OCI-LY1 (cell line): ENCODE measurements around the gene OR2S2.
"Not testable (repeated sequence)": the region's sequence is repeated elsewhere in the genome, so short reads cannot be mapped to it uniquely, and the experiment has no call there.

Experiments used
- H2AFZ ChIP-seq: fragments of 200-600 bp; sonication (generic), shearing (Covaris generic); 2 replicates; pipeline ENCODE4 v1.6.0; 2014; ENCODE audit warnings: antibody characterized with exemption, mild to moderate bottlenecking, low read length
- H3F3A ChIP-seq: fragments of 200-600 bp; sonication (generic), shearing (Covaris generic); 2 replicates; pipeline ENCODE4 v1.6.0; 2014; ENCODE audit warnings: mild to moderate bottlenecking, antibody characterized with exemption, low read length, moderate library complexity; ENCODE audit not compliant: insufficient read depth
- H3K27ac ChIP-seq: fragments of 200-600 bp; sonication (generic); 2 replicates; pipeline ENCODE4 v1.5.1; 2014; ENCODE audit warnings: low read length, mixed run types, mild to moderate bottlenecking, low read depth; ENCODE audit not compliant: poor library complexity, severe bottlenecking
- H3K27me3 ChIP-seq: fragments of 200-600 bp; sonication (generic); 2 replicates; pipeline ENCODE4 v1.6.0; 2014; ENCODE audit warnings: antibody characterized with exemption, mild to moderate bottlenecking, low read length, moderate library complexity; ENCODE audit not compliant: insufficient read depth
- H3K36me3 ChIP-seq: fragments of 200-600 bp; sonication (generic); 2 replicates; pipeline ENCODE4 v1.6.1; 2014; ENCODE audit warnings: mild to moderate bottlenecking, antibody characterized with exemption, low read length, moderate library complexity, mixed read lengths; ENCODE audit not compliant: insufficient read depth
- H3K4me1 ChIP-seq: fragments of 200-600 bp; sonication (generic); 2 replicates; pipeline ENCODE4 v1.5.1; 2014; ENCODE audit warnings: mild to moderate bottlenecking, low read length, moderate library complexity; ENCODE audit not compliant: insufficient read depth, severe bottlenecking
- H3K4me2 ChIP-seq: fragments of 200-600 bp; sonication (generic), shearing (Covaris generic); 2 replicates; pipeline ENCODE4 v1.6.1; 2014; ENCODE audit warnings: low read length
- H3K4me3 ChIP-seq: fragments of 200-600 bp; sonication (generic); 2 replicates; pipeline ENCODE4 v1.5.1; 2014; ENCODE audit warnings: low read length, low read depth, mild to moderate bottlenecking, mixed read lengths; ENCODE audit not compliant: poor library complexity, severe bottlenecking
- H3K79me2 ChIP-seq: fragments of 200-600 bp; shearing (Covaris generic); 2 replicates; pipeline ENCODE4 v1.6.1; 2016; ENCODE audit warnings: mixed run types, low read length, mixed read lengths; ENCODE audit not compliant: insufficient read depth
- H3K9ac ChIP-seq: fragments of 200-600 bp; sonication (generic), shearing (Covaris generic); 2 replicates; pipeline ENCODE4 v1.6.1; 2014; ENCODE audit warnings: mild to moderate bottlenecking, low read length, mixed read lengths
- H3K9me2 ChIP-seq: fragments of 200-600 bp; sonication (generic), shearing (Covaris generic); 2 replicates; pipeline ENCODE4 v1.6.1; 2014; ENCODE audit warnings: low read depth, mild to moderate bottlenecking, low read length, mixed read lengths
- H3K9me3 ChIP-seq: fragments of 200-600 bp; shearing (Covaris generic); 2 replicates; pipeline ENCODE4 v1.6.1; 2014; ENCODE audit warnings: low read length, mixed read lengths
- H4K20me1 ChIP-seq: fragments of 200-600 bp; sonication (generic), shearing (Covaris generic); 2 replicates; pipeline ENCODE4 v1.6.0; 2016; ENCODE audit warnings: mild to moderate bottlenecking, low read length; ENCODE audit not compliant: insufficient read depth
- EZH2 ChIP-seq: fragments of 200-600 bp; sonication (generic), shearing (Covaris generic); IDR thresholded peaks from 2 replicates; pipeline ENCODE4 v1.8.0; 2017; ENCODE audit warnings: borderline replicate concordance, mixed run types, mild to moderate bottlenecking, antibody characterized with exemption, low read length, moderate library complexity, mixed read lengths
- TF ChIP-seq, protein P1 (sequence below): fragments of 200-600 bp; sonication (generic), shearing (Covaris generic); IDR thresholded peaks from 2 replicates; pipeline ENCODE4 v1.5.1; 2017; ENCODE audit warnings: mild to moderate bottlenecking, antibody characterized with exemption, low read length, moderate library complexity, mixed read lengths

OR2S2 gene

DNA sequence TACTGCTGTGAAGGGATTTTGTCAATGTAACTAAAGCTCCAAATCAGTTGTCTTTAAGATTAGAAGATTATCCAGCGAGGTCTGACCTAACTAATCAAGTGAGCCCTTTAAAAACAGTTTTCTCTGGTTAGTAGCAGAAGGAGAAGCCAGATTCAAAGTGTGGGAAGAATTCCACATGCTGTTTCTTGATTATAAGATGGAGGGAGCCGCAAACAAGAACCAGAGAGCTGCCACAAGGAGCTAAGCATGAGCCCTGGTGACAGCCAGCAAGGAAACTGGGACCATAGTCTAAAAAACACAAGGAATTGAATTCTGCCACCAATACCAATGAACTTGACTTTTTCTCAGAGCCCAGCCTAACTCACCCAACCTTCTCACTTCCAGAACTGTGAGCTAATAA lies 37.0 kb upstream of the OR2S2 start:
- H3K9me3 ChIP-seq: peaks cover 5% of the 10 kb centered on the region; the same call in 1 of the 2 replicates
- H3K9ac ChIP-seq: no peak overlapping the region
- H4K20me1 ChIP-seq: no peaks in the 10 kb centered on the region
- no peaks in the 10 kb centered on the region for H3K27me3 ChIP-seq
- no peak overlapping the region for H2AFZ ChIP-seq
- no peak overlapping the region for H3K4me2 ChIP-seq
- no peaks in the 10 kb centered on the region for H3F3A ChIP-seq
- H3K4me3 ChIP-seq: no peak overlapping the region
- H3K9me2 ChIP-seq: no peaks in the 10 kb centered on the region
- H3K36me3 ChIP-seq: no peaks in the 10 kb centered on the region
- no peak overlapping the region for H3K27ac ChIP-seq
- no peaks in the 10 kb centered on the region for H3K4me1 ChIP-seq
- H3K79me2 ChIP-seq: no peaks in the 10 kb centered on the region
- TF ChIP-seq, protein P1, sequence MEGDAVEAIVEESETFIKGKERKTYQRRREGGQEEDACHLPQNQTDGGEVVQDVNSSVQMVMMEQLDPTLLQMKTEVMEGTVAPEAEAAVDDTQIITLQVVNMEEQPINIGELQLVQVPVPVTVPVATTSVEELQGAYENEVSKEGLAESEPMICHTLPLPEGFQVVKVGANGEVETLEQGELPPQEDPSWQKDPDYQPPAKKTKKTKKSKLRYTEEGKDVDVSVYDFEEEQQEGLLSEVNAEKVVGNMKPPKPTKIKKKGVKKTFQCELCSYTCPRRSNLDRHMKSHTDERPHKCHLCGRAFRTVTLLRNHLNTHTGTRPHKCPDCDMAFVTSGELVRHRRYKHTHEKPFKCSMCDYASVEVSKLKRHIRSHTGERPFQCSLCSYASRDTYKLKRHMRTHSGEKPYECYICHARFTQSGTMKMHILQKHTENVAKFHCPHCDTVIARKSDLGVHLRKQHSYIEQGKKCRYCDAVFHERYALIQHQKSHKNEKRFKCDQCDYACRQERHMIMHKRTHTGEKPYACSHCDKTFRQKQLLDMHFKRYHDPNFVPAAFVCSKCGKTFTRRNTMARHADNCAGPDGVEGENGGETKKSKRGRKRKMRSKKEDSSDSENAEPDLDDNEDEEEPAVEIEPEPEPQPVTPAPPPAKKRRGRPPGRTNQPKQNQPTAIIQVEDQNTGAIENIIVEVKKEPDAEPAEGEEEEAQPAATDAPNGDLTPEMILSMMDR: no peak
- TF ChIP-seq EZH2: no peak

DNA sequence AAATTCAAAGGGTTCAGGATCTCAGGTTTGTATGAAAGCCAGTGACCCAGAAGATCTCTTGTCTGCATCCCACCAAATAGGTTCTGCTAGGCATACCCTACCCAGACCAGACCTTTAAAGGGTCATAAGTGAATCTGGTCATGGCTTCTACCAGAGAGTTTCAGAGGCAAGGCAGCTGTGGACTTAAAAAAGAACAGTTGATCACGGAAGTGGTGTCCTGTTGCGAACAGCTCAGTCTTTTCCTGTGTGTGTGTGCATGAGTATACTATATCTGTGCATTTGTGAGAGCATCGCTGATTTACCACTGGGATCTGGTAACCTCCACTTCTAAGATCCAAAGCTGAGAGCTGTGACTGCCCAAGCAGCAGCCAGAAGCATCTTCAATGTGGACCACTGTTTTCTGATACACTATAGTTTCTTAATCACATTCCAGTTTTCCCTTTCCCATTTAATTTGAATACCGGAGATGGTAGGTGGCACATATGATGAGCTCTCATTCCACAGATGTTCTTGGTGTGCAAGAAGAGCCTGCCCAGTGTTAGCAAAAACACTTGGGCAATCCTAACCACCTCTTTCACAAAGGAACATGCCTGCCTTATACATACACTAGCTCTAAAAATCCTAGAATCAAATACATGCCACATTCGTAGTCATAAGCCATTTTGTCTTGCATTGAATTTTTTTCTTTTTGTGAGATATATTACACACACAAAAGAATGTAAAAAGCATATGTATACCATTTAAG lies 36.2 kb upstream of the OR2S2 start:
- Histone ChIP-seq H3K27ac (no peak overlapping the region), H3K9ac (no peak overlapping the region), H3K9me3 (peaks cover 5% of the 10 kb centered on the region; the same call in 1 of the 2 replicates), H3K4me1 (no peaks in the 10 kb centered on the region), H3K27me3 (no peaks in the 10 kb centered on the region), H3K4me3 (no peak overlapping the region), H3K4me2 (no peak overlapping the region), H2AFZ (no peak overlapping the region), H3K79me2 (no peaks in the 10 kb centered on the region), H3K9me2 (no peaks in the 10 kb centered on the region), H3K36me3 (no peaks in the 10 kb centered on the region), H4K20me1 (no peaks in the 10 kb centered on the region), H3F3A (no peaks in the 10 kb centered on the region)
- TF ChIP-seq, protein P1: no peak
- no peak for TF ChIP-seq EZH2

DNA sequence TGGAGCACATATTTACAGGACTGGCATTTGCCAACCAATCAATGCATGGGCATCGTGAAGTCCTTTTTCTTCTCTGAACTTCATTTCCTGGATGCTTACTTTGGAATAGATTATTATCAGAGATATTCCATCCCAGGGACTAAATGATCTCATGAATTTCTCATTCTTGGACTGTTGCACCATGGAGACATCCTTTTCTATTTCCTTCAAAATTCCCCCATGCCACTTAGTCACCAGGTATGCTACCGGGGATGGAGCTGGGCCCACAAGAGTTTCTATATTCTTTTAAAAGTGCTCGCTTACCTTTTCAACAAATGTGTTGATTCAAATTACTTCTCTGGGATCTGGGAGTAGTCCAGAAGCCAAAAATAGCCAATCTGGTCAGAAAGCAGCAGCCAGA lies 35.2 kb upstream of the OR2S2 start:
- H3K4me2 ChIP-seq, H3K79me2 ChIP-seq, H3K27me3 ChIP-seq, H3K4me1 ChIP-seq, H3K4me3 ChIP-seq, H3K9me2 ChIP-seq, H3K9ac ChIP-seq, H3K9me3 ChIP-seq, H3F3A ChIP-seq, H3K27ac ChIP-seq, H2AFZ ChIP-seq, H3K36me3 ChIP-seq, H4K20me1 ChIP-seq: not testable (repeated sequence)

DNA sequence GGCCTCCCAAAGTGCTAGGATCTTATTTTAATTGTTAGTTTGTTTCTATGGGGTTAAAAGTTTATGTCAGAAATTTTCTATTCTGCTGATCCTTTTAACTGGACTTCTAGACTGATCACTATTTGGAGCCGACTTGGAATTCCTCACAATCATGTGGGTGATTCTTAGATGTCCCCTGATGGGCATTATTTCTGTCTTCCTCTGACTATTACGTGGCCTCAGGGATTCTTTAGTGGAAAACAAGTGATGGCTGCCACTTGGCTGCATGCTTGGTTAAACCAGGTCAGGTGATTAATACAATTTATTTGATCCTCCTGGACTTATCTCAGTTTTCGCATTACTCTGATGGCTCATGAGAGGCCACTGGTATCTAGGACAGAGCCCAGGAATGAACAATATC lies 32.2 kb upstream of the OR2S2 start:
- Histone ChIP-seq H3F3A (no peaks in the 10 kb centered on the region), H3K79me2 (no peaks in the 10 kb centered on the region), H3K4me3 (no peak overlapping the region), H2AFZ (no peak overlapping the region), H3K9me2 (no peaks in the 10 kb centered on the region), H3K9ac (no peak overlapping the region), H3K27ac (no peak overlapping the region), H3K4me1 (no peaks in the 10 kb centered on the region), H4K20me1 (no peaks in the 10 kb centered on the region), H3K36me3 (no peaks in the 10 kb centered on the region), H3K27me3 (no peaks in the 10 kb centered on the region), H3K4me2 (no peak overlapping the region), H3K9me3 (no peaks in the 10 kb centered on the region)
- TF ChIP-seq, protein P1: no peak
- no peak for TF ChIP-seq EZH2
